SK-N-SH treated with all-trans-retinoic acid at 6 μM for 48 hours (cell line): ENCODE measurements around the gene SAMHD1.

ENCODE experiments used
- ATAC-seq: fragments of 200-7000 bp; cut with Tn5 transposase; 3 replicates; pipeline ENCODE4 v1.9.1; 2020; ENCODE audit warnings: mild to moderate bottlenecking, moderate library complexity
- ARNTL ChIP-seq: fragments of 450-650 bp; formaldehyde crosslinking; IDR thresholded peaks from 2 replicates; pipeline ENCODE4 v1.5.0; 2020; ENCODE audit warnings: low read depth, mild to moderate bottlenecking, moderate library complexity, borderline replicate concordance
- BACH2 ChIP-seq: fragments of 250-450 bp; sonication (Bioruptor Pico); IDR thresholded peaks from 2 replicates; pipeline ENCODE4 v1.9.0; 2021; ENCODE audit warnings: mild to moderate bottlenecking, borderline replicate concordance
- CSDC2 ChIP-seq: fragments of 250-450 bp; sonication (Bioruptor Pico); IDR thresholded peaks from 2 replicates; pipeline ENCODE4 v1.5.0; 2020; ENCODE audit warnings: mild to moderate bottlenecking, moderate library complexity
- ESRRG ChIP-seq: fragments of 250-450 bp; sonication (Bioruptor Pico); IDR thresholded peaks from 2 replicates; pipeline ENCODE4 v1.6.1; 2021; ENCODE audit warnings: mild to moderate bottlenecking
- GLIS3 ChIP-seq: fragments of 250-450 bp; sonication (Bioruptor Pico); IDR thresholded peaks from 2 replicates; pipeline ENCODE4 v1.5.0; 2020; ENCODE audit warnings: mild to moderate bottlenecking, moderate library complexity
- ISL1 ChIP-seq: fragments of 250-450 bp; sonication (Bioruptor Pico); IDR thresholded peaks from 2 replicates; pipeline ENCODE4 v2.1.2; 2022; ENCODE audit warnings: mild to moderate bottlenecking, moderate library complexity
- OSR1 ChIP-seq: fragments of 250-450 bp; sonication (Bioruptor Pico); IDR thresholded peaks from 2 replicates; pipeline ENCODE4 v1.8.0; 2022; ENCODE audit warnings: moderate library complexity, mild to moderate bottlenecking, inconsistent platforms
- PPARA ChIP-seq: fragments of 250-450 bp; sonication (Bioruptor Pico); IDR thresholded peaks from 2 replicates; pipeline ENCODE4 v1.5.0; 2020; ENCODE audit warnings: mild to moderate bottlenecking, borderline replicate concordance
- RARB ChIP-seq: fragments of 250-450 bp; sonication (Bioruptor Pico); IDR thresholded peaks from 2 replicates; pipeline ENCODE4 v1.8.0; 2021; ENCODE audit warnings: mild to moderate bottlenecking, moderate library complexity
- SNAI2 ChIP-seq: fragments of 250-450 bp; sonication (Bioruptor Pico); IDR thresholded peaks from 2 replicates; pipeline ENCODE4 v1.5.0; 2020; ENCODE audit warnings: mild to moderate bottlenecking, moderate library complexity
- TCF4 ChIP-seq: fragments of 250-450 bp; sonication (Bioruptor Pico); IDR thresholded peaks from 2 replicates; pipeline ENCODE4 v1.8.0; 2021; ENCODE audit warnings: mild to moderate bottlenecking, moderate library complexity, borderline replicate concordance
- TOX ChIP-seq: fragments of 250-450 bp; sonication (Bioruptor Pico); IDR thresholded peaks from 2 replicates; pipeline ENCODE4 v1.8.0; 2021; ENCODE audit warnings: mild to moderate bottlenecking, moderate library complexity, borderline replicate concordance
- ZC3H10 ChIP-seq: fragments of 250-450 bp; sonication (Bioruptor Pico); IDR thresholded peaks from 2 replicates; pipeline ENCODE4 v1.5.1; 2021; ENCODE audit warnings: mild to moderate bottlenecking, moderate library complexity
- ZFP3 ChIP-seq: fragments of 250-450 bp; sonication (Bioruptor Pico); IDR thresholded peaks from 2 replicates; pipeline ENCODE4 v1.5.0; 2020; ENCODE audit warnings: mild to moderate bottlenecking, moderate library complexity
- ZFP30 ChIP-seq: fragments of 450-650 bp; formaldehyde crosslinking; IDR thresholded peaks from 2 replicates; pipeline ENCODE4 v1.5.0; 2022; ENCODE audit warnings: mild to moderate bottlenecking, moderate library complexity
- ZNF565 ChIP-seq: fragments of 450-650 bp; formaldehyde crosslinking; conservative IDR thresholded peaks from 2 replicates; pipeline ENCODE4 v1.5.0; 2020; ENCODE audit warnings: low read depth, mild to moderate bottlenecking, moderate library complexity
- ZNF70 ChIP-seq: fragments of 450-650 bp; formaldehyde crosslinking; IDR thresholded peaks from 2 replicates; pipeline ENCODE4 v1.5.0; 2020; ENCODE audit warnings: mild to moderate bottlenecking, moderate library complexity
- ZNF8 ChIP-seq: fragments of 450-650 bp; formaldehyde crosslinking; IDR thresholded peaks from 2 replicates; pipeline ENCODE4 v1.5.0; 2020; ENCODE audit warnings: mild to moderate bottlenecking, moderate library complexity
- TF ChIP-seq, protein P1 (sequence below): fragments of 250-450 bp; sonication (Bioruptor Pico); IDR thresholded peaks from 2 replicates; pipeline ENCODE4 v1.8.0; 2021; ENCODE audit warnings: low read depth, mild to moderate bottlenecking, moderate library complexity, borderline replicate concordance
- TF ChIP-seq, protein P2 (sequence below): fragments of 250-450 bp; sonication (Bioruptor Pico); IDR thresholded peaks from 2 replicates; pipeline ENCODE4 v1.5.1; 2020; ENCODE audit warnings: low read depth, mild to moderate bottlenecking, moderate library complexity
- TF ChIP-seq, protein P3 (sequence below): fragments of 250-450 bp; sonication (Bioruptor Pico); IDR thresholded peaks from 2 replicates; pipeline ENCODE4 v1.5.0; 2020; ENCODE audit warnings: mild to moderate bottlenecking, moderate library complexity
- TF ChIP-seq, protein P4 (sequence below): fragments of 250-450 bp; sonication (Bioruptor Pico); IDR thresholded peaks from 2 replicates; pipeline ENCODE4 v1.8.0; 2020; ENCODE audit warnings: mild to moderate bottlenecking, moderate library complexity, borderline replicate concordance

Gene SAMHD1

DNA sequence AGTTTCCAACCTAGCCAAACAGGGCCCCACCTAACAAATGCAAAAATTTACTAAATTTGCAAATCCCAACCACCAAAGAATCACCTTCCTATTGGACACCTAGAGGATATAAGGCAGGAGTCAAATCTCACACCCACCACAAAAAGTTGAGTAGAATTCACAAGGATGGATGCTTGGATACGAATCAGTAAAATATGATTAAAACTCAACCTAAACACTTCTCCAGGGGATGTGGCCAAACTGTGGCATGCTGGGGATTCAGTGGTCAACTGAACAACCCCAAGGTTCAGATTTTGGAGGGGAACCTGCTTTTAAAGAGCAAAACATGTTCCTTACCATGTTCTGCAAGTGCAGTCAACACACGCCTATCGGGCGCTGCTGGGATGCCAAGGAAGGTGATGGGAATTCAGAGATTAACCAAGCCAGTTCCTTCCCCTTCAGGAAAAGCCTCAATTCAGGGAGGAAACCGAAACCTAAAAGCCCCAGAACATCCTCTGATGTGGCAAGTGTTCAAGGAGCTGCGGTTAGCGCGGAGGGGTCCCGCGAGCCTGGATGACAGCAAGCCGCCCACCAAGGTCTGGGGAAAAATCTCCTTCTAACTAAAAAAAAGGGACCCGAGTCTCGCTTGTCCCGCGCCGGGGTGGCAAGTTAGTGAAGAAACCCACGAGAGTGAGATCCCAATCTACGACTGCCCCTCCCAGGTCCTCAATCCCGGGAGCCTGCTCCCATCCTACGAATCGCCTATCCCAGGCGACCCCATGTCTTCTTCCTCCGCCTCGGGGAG, 902 bp downstream of the SAMHD1 start:
- no peak for TF ChIP-seq ZNF565 (CRISPR knock-in tag)
- no peak for TF ChIP-seq ZC3H10 (CRISPR knock-in tag)
- no peak for TF ChIP-seq PPARA (CRISPR knock-in tag)
- no peak for TF ChIP-seq ZFP30 (CRISPR knock-in tag)
- no peak for TF ChIP-seq RARB
- no peak for TF ChIP-seq ESRRG (CRISPR knock-in tag)
- no peak for TF ChIP-seq ZNF70 (CRISPR knock-in tag)
- no peak for TF ChIP-seq OSR1
- TF ChIP-seq, protein P1, sequence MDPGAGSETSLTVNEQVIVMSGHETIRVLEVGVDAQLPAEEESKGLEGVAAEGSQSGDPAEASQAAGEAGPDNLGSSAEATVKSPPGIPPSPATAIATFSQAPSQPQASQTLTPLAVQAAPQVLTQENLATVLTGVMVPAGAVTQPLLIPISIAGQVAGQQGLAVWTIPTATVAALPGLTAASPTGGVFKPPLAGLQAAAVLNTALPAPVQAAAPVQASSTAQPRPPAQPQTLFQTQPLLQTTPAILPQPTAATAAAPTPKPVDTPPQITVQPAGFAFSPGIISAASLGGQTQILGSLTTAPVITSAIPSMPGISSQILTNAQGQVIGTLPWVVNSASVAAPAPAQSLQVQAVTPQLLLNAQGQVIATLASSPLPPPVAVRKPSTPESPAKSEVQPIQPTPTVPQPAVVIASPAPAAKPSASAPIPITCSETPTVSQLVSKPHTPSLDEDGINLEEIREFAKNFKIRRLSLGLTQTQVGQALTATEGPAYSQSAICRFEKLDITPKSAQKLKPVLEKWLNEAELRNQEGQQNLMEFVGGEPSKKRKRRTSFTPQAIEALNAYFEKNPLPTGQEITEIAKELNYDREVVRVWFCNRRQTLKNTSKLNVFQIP (CRISPR knock-in tag): no peak
- TF ChIP-seq, protein P2, sequence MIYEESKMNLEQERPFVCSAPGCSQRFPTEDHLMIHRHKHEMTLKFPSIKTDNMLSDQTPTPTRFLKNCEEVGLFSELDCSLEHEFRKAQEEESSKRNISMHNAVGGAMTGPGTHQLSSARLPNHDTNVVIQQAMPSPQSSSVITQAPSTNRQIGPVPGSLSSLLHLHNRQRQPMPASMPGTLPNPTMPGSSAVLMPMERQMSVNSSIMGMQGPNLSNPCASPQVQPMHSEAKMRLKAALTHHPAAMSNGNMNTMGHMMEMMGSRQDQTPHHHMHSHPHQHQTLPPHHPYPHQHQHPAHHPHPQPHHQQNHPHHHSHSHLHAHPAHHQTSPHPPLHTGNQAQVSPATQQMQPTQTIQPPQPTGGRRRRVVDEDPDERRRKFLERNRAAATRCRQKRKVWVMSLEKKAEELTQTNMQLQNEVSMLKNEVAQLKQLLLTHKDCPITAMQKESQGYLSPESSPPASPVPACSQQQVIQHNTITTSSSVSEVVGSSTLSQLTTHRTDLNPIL (CRISPR knock-in tag): no peak
- peak; percentile 50 for ATAC-seq

DNA sequence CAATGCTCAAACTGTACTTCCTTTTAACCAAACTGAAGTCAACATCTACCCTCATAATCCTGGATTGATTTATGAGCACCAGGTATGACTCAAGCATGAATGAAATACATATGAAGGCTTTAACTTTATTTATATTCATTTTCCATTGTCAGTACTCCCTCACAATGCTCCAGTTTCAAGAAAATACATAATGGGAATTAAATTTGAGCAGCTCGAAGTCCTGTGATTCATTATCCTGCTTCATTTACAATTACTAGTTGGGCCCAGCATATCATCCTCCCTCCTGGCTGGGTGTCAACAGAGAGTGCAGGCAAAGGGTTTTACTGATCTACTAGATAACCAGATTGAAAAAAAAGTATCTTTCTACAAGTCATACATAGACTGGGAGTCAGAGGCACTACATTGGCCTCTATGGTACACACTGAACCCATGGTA, 10.1 kb downstream of the SAMHD1 start:
- TF ChIP-seq ZNF565 (CRISPR knock-in tag): no peak
- TF ChIP-seq, protein P3, sequence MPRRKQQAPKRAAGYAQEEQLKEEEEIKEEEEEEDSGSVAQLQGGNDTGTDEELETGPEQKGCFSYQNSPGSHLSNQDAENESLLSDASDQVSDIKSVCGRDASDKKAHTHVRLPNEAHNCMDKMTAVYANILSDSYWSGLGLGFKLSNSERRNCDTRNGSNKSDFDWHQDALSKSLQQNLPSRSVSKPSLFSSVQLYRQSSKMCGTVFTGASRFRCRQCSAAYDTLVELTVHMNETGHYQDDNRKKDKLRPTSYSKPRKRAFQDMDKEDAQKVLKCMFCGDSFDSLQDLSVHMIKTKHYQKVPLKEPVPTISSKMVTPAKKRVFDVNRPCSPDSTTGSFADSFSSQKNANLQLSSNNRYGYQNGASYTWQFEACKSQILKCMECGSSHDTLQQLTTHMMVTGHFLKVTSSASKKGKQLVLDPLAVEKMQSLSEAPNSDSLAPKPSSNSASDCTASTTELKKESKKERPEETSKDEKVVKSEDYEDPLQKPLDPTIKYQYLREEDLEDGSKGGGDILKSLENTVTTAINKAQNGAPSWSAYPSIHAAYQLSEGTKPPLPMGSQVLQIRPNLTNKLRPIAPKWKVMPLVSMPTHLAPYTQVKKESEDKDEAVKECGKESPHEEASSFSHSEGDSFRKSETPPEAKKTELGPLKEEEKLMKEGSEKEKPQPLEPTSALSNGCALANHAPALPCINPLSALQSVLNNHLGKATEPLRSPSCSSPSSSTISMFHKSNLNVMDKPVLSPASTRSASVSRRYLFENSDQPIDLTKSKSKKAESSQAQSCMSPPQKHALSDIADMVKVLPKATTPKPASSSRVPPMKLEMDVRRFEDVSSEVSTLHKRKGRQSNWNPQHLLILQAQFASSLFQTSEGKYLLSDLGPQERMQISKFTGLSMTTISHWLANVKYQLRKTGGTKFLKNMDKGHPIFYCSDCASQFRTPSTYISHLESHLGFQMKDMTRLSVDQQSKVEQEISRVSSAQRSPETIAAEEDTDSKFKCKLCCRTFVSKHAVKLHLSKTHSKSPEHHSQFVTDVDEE: no peak
- TF ChIP-seq SNAI2 (CRISPR knock-in tag): no peak
- TF ChIP-seq ISL1 (CRISPR knock-in tag): no peak
- no peak for TF ChIP-seq ESRRG (CRISPR knock-in tag)
- TF ChIP-seq ARNTL (CRISPR knock-in tag): no peak
- no peak for TF ChIP-seq OSR1
- TF ChIP-seq, protein P4, sequence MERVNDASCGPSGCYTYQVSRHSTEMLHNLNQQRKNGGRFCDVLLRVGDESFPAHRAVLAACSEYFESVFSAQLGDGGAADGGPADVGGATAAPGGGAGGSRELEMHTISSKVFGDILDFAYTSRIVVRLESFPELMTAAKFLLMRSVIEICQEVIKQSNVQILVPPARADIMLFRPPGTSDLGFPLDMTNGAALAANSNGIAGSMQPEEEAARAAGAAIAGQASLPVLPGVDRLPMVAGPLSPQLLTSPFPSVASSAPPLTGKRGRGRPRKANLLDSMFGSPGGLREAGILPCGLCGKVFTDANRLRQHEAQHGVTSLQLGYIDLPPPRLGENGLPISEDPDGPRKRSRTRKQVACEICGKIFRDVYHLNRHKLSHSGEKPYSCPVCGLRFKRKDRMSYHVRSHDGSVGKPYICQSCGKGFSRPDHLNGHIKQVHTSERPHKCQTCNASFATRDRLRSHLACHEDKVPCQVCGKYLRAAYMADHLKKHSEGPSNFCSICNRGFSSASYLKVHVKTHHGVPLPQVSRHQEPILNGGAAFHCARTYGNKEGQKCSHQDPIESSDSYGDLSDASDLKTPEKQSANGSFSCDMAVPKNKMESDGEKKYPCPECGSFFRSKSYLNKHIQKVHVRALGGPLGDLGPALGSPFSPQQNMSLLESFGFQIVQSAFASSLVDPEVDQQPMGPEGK (CRISPR knock-in tag): no peak
- TF ChIP-seq, protein P1 (CRISPR knock-in tag): no peak
- TF ChIP-seq, protein P2 (CRISPR knock-in tag): no peak
- TF ChIP-seq CSDC2: no peak
- TF ChIP-seq TCF4 (CRISPR knock-in tag): no peak
- TF ChIP-seq ZNF8 (CRISPR knock-in tag): no peak
- ATAC-seq: peak; percentile 64

DNA sequence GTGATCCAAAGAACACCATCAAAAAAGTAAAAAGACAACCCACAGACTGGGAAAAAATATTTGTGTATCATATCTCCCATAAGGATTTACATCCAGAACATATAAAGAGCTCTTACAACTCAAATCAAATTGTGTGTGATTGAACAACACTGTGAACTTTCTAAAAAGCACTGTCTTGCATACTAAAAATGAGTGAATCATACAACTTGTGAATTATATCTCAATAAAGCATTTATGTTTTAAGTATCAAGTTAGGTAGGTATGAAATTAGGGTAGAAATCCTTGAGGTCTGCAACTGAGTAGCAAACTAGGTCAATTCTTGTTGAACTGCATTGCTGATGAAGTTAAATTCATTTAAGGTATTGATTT, 14.1 kb downstream of the SAMHD1 start:
- no peak for ATAC-seq
- TF ChIP-seq ISL1 (CRISPR knock-in tag) (no peak), SNAI2 (CRISPR knock-in tag) (no peak), ZFP3 (CRISPR knock-in tag) (no peak), BACH2 (CRISPR knock-in tag) (no peak), TOX (CRISPR knock-in tag) (no peak), ZNF8 (CRISPR knock-in tag) (no peak), ZC3H10 (CRISPR knock-in tag) (no peak), CSDC2 (no peak), GLIS3 (CRISPR knock-in tag) (no peak), ZNF565 (CRISPR knock-in tag) (no peak)
- TF ChIP-seq, protein P1 (CRISPR knock-in tag): no peak
- TF ChIP-seq, protein P4 (CRISPR knock-in tag): no peak
